ENCODE measurements around the gene ZMYM3.
"Not testable (repeated sequence)": the region's sequence is repeated elsewhere in the genome, so short reads cannot be mapped to it uniquely, and the experiment has no call there.

Gene ZMYM3

DNA sequence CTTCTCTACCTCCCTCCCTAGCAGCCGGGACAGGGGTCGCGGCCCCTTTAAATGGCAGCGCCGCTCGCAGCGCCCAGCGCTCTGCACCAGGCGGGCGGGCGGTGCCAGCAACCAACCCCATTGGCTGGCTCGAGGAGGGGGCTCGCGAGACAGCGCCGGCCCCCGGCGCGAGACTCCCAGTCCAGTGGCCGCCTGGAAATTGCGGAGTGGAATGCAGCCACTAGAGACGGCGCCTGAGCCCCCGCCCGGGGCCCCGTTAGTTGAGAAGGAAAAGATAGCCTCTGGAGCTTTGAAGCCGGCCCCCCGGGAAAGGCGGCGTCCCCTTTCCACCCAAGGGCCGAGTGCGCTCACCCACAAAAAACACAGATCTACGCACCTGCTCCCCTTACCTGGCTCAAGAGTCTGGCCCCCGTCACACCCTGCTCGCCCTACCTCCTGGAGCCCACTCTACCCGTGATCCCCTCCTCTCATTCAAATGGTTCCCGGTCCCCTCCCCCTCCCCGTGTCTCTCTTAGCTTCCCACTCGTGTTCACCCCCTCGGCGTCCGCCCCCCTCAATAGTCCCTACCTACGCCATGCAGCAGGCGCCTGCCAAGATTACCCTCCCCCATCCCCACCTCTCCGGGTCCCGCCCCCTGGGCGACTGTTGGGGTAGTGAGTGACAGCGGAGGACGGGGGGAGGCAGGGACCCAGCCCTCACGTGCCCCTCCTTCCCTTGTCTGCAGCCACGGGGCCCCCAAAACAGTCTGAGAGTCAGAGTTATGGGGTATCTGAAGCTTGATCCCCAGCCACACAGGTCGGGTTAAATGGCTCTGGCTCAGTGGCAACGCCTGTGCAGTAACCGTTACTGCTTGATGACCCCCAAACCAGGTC is at the start of gene ZMYM3:
TSS of gene ZMYM3 (minus strand) at position 49 of the 872 bp plus-strand sequence. CDS start 885 bp downstream, outside the sequence.
- peak; percentile 88 for DNase-seq (ENCODE audit: low spot score)

DNA sequence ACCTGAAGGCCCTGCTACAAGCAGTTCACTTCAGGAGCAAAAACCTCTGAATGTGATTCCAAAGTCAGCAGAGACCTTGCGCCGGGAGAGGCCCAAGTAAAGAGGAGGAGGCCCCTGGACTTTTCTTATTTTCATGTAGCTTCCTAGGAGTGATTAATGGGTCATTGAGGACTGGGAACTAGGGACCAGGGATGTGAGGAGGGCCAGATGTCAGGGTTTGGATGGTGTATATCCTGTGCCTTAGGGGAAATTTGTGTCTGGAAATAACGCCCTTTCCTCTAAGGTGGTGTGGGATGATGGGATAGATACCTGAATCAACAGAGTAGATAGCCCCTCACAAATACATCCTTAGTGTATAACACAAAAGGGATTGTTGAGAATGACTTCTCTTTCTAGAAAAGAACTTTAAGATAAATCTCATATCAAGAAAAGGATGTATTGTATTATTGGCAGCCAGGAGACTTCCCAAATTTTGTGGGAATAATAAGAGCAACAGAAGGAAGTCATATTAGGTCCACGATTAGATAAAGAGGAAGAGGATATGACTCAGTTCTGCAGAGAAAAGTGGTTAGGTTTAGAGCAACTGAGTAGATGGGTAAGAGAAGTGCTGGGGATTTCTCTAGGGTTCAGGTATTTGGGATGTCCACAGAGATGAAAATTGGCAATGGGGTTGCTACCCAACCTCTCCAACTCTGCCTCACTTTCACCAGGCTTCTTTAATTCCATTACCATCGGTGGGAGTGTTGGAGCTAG is 48.7 kb upstream of the ZMYM3 start:
- no peak for DNase-seq (ENCODE audit: low spot score)

GRCh38 chrX:71301195-71301924 is 47.4 kb upstream of the ZMYM3 start, which contains the start of gene ITGB1BP2:
Gene ITGB1BP2, plus strand, starts transcription at chrX:71301750. Its CDS starts 57 bp downstream, at chrX:71301807.
- no peak for DNase-seq (ENCODE audit: low spot score)

- DNase-seq (ENCODE audit: low spot score), result not testable (repeated sequence)
Measured at GRCh38 chrX:71300495-71300894, 46.6 kb upstream of the ZMYM3 start.

GRCh38 chrX:71300064-71300463 is 46.1 kb upstream of the ZMYM3 start:
- not testable (repeated sequence) for DNase-seq (ENCODE audit: low spot score)

DNA sequence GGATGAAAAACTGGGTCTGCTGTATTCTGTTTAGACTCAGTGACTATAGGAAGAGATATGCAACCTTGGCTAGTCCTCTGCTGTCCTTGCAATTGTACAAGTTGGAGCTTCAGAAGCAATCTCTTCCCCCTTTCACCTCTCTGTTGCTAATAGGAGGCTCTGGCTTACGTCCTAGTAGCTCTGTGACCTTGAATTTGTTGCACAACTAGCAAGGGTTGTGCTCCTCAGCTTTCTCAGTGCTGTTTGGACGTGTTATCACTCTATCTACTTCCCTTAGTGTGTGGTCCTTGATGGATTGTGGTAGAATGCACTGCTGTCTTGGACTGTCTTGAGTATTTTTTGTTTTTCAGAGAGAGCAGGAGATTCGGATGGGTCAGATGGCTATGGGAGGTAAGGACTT is 44.2 kb upstream of the ZMYM3 start:
- DNase-seq (ENCODE audit: low spot score), result no peak

- DNase-seq (ENCODE audit: low spot score), result no peak
Measured at GRCh38 chrX:71296806-71297205, 42.9 kb upstream of the ZMYM3 start.

- no peak for DNase-seq (ENCODE audit: low spot score)
Measured at GRCh38 chrX:71292669-71293365, 38.9 kb upstream of the ZMYM3 start.

DNA sequence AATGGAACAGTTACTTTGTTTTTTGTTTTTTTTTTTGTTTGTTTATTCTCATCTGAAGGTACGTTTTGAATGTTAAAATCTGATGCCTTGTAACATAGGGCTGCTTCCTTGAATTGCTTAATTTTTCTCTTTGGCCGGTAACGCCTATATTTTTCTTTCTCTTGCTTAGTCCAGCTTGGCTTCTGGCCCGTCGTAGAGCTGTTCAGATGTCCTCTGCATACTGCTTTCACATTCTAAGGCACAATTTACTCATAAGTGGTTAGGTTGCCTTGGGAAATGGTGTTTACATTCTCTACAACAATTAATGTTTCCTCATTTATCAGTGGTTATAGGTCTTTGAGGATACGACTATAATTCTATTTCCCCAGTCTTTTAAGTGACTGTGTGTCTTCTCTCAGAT is 37.4 kb upstream of the ZMYM3 start:
- no peak for DNase-seq (ENCODE audit: low spot score)

DNA sequence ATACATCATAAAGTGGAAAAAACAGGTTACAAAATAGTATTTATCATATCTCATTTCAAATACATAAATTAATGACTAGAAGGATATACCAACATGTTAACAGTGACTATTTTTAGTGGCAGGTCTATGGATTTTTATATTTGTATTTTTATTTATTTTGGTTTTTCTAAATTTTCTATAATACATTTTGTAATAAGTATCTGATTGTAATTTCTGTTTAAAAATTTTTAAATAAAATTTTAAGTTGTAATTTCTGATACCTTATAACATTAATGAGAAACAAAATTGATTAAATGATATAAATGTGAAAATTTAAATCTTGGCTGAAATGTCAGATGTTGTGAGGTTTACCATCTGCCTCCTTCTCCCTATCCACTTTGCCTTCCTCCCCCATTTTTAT is 32.0 kb upstream of the ZMYM3 start:
- DNase-seq (ENCODE audit: low spot score), result no peak

DNA sequence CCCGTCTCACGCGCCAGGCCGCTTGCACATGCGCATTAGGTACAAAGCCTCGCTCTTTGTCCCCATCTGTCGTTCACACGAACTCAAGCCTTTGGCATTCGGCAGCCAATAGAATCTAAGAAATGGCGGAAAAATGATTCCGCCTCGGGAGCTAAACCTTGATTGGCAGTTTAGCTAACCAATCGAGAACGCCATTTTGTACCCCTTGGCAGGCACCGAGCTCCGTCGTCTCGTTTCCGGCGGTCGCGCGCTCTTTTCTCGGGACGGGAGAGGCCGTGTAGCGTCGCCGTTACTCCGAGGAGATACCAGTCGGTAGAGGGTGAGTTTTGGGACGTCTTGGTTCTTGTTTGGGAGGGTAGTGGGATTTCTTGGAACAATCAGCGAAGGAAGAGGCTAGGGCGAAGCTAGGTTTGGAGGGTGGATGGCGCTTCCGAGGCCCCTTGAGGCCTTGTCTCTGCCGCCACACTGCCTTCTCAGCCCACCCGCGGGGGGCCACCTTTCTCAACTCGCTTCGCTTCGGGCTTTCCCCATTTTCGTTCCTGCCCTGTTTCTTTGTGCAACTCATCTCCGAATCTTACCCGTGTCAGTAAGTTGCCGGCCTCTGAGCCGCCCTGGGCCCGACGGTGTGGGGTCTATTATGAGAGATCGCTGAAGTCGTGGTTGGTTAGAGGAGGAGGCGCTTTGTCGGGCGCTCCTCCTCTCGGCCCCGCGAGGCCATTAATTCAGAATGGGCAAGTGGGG is 29.6 kb upstream of the ZMYM3 start, which contains the start of gene NONO:
TSS of gene NONO (plus strand) at position 233 of the 741 bp plus-strand sequence. CDS start 7,003 bp downstream, outside the sequence.
- DNase-seq (ENCODE audit: low spot score), result peak; percentile 95

DNA sequence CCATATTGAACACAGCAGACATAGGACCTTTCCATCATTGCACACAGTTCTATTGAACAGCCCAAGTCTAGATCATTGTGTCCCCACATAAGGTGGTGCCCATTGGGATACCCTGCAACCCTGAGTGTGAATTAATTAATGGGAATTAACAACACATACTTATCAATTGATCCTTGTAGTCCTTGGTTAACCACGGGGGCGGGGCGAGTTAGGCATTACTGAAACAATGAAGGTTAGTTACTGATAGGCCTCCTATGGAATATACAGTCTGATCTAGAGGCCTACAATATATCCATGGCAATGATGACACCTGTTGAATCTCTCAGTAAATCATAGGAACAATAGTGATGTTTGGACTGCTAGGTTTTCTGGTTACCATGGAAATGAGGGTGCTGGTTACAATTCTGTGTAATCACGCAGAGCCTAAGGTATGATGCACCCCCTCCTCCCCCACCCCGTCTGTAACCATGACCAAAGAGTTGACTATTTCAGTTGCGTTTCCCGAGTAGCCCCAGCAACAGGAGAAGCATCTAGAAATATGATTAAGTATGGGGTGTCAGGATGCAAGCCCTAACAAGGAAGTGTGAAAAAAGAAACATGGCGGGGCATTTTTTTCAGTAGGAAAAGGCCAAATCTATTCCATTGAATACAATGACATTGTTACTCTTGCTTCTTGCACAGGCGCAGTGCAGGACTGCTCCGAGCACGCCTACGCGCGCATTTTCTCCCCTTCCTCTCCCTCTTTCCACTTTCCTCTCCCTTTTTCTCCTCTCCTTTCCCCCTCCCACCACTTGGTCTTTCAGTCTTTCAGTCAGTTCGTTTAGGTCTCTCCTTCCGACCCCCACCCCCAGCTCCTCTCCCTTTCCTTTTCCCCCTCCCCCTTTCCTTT is 28.8 kb upstream of the ZMYM3 start:
- DNase-seq (ENCODE audit: low spot score), result no peak

GRCh38 chrX:71281300-71281699 is 27.4 kb upstream of the ZMYM3 start:
- not testable (repeated sequence) for DNase-seq (ENCODE audit: low spot score)

GRCh38 chrX:71272313-71272712 is 18.4 kb upstream of the ZMYM3 start:
- DNase-seq (ENCODE audit: low spot score), result not testable (repeated sequence)

- no peak for DNase-seq (ENCODE audit: low spot score)
Measured at GRCh38 chrX:71269801-71270395, 16.0 kb upstream of the ZMYM3 start.

- not testable (repeated sequence) for DNase-seq (ENCODE audit: low spot score)
Measured at GRCh38 chrX:71268624-71269023, 14.7 kb upstream of the ZMYM3 start.

GRCh38 chrX:71256856-71257255 is 2.9 kb upstream of the ZMYM3 start:
- no peak for DNase-seq (ENCODE audit: low spot score)

DNA sequence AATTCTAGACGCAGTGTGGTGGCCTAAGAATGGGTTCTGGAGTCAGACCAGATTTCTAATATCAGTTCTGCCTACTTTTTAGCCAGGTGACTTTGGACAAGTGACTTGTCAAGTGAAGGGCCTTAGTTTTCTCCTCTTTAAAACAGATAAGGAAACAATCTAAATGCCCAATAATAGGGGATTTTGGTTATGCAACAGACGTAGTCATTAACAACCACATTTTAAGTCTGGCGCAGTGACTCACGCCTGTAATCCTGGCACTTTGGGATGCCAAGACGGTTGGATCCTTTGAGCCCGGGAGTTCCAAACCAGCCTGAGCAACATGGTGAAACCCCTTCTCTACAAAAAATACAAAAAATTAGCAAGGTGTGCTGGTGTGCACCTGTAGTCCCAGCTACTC is 2.1 kb upstream of the ZMYM3 start:
- no peak for DNase-seq (ENCODE audit: low spot score)

Measured in Ammon's horn (tissue), 1 donor.